ENCODE measurements around the gene KIF2A.

Gene KIF2A

GRCh38 chr5:62327138-62328053, 21.4 kb downstream of the KIF2A start:
- peaks cover 10% of the 10 kb centered on the region for H3K4me1 ChIP-seq (ENCODE audit: control insufficient read depth, insufficient read depth, low read length)
- H3K9ac ChIP-seq (ENCODE audit: low read length) = no peak overlapping the region
- 0 out of 2 replicates have a peak overlapping the region, but pooled peaks have one; percentile 7 for H3K27ac ChIP-seq (ENCODE audit: low read depth, low read length)
- H3K4me3 ChIP-seq (ENCODE audit: low read depth, low read length) = no peak overlapping the region
- H3K9me3 ChIP-seq (ENCODE audit: control insufficient read depth, insufficient read depth, low read depth, low read length) = no peaks in the 10 kb centered on the region
- H3K27me3 ChIP-seq (ENCODE audit: control insufficient read depth, insufficient read depth, low read length) = no peaks in the 10 kb centered on the region
- H3K36me3 ChIP-seq (ENCODE audit: control insufficient read depth, insufficient read depth, low read length) = no peaks in the 10 kb centered on the region; the same call in 1 of the 2 replicates

GRCh38 chr5:62328772-62329491, 22.9 kb downstream of the KIF2A start:
- no peak overlapping the region for H3K9ac ChIP-seq (ENCODE audit: low read length)
- no peaks in the 10 kb centered on the region for H3K27me3 ChIP-seq (ENCODE audit: control insufficient read depth, insufficient read depth, low read length)
- H3K9me3 ChIP-seq (ENCODE audit: control insufficient read depth, insufficient read depth, low read depth, low read length) = no peaks in the 10 kb centered on the region
- H3K36me3 ChIP-seq (ENCODE audit: control insufficient read depth, insufficient read depth, low read length) = peaks cover 3% of the 10 kb centered on the region
- H3K4me1 ChIP-seq (ENCODE audit: control insufficient read depth, insufficient read depth, low read length) = peaks cover 10% of the 10 kb centered on the region
- H3K4me3 ChIP-seq (ENCODE audit: low read depth, low read length) = no peak overlapping the region
- H3K27ac ChIP-seq (ENCODE audit: low read depth, low read length) = no peak overlapping the region

GRCh38 chr5:62330302-62330701, 24.3 kb downstream of the KIF2A start:
- Histone ChIP-seq H3K9me3 (ENCODE audit: control insufficient read depth, insufficient read depth, low read depth, low read length) (no peaks in the 10 kb centered on the region), H3K36me3 (ENCODE audit: control insufficient read depth, insufficient read depth, low read length) (peaks cover 13% of the 10 kb centered on the region), H3K9ac (ENCODE audit: low read length) (no peak overlapping the region), H3K27ac (ENCODE audit: low read depth, low read length) (no peak overlapping the region), H3K4me1 (ENCODE audit: control insufficient read depth, insufficient read depth, low read length) (peaks cover 10% of the 10 kb centered on the region), H3K4me3 (ENCODE audit: low read depth, low read length) (no peak overlapping the region), H3K27me3 (ENCODE audit: control insufficient read depth, insufficient read depth, low read length) (no peaks in the 10 kb centered on the region)

- peaks cover 13% of the 10 kb centered on the region for H3K36me3 ChIP-seq (ENCODE audit: control insufficient read depth, insufficient read depth, low read length)
- no peaks in the 10 kb centered on the region for H3K9me3 ChIP-seq (ENCODE audit: control insufficient read depth, insufficient read depth, low read depth, low read length)
- no peak overlapping the region for H3K9ac ChIP-seq (ENCODE audit: low read length)
- no peak overlapping the region for H3K4me3 ChIP-seq (ENCODE audit: low read depth, low read length)
- peaks cover 2% of the 10 kb centered on the region; the same call in 1 of the 2 replicates for H3K4me1 ChIP-seq (ENCODE audit: control insufficient read depth, insufficient read depth, low read length)
- H3K27ac ChIP-seq (ENCODE audit: low read depth, low read length) = no peak overlapping the region
- no peaks in the 10 kb centered on the region for H3K27me3 ChIP-seq (ENCODE audit: control insufficient read depth, insufficient read depth, low read length)
These were observed 25.9 kb downstream of the KIF2A start for GRCh38 chr5:62331921-62332320.

- no peak overlapping the region for H3K4me3 ChIP-seq (ENCODE audit: low read depth, low read length)
- no peaks in the 10 kb centered on the region for H3K4me1 ChIP-seq (ENCODE audit: control insufficient read depth, insufficient read depth, low read length)
- H3K9ac ChIP-seq (ENCODE audit: low read length) = no peak overlapping the region
- H3K27ac ChIP-seq (ENCODE audit: low read depth, low read length) = no peak overlapping the region
- H3K27me3 ChIP-seq (ENCODE audit: control insufficient read depth, insufficient read depth, low read length) = no peaks in the 10 kb centered on the region
- H3K9me3 ChIP-seq (ENCODE audit: control insufficient read depth, insufficient read depth, low read depth, low read length) = no peaks in the 10 kb centered on the region
- peaks cover 13% of the 10 kb centered on the region for H3K36me3 ChIP-seq (ENCODE audit: control insufficient read depth, insufficient read depth, low read length)
These were observed 27.3 kb downstream of the KIF2A start for GRCh38 chr5:62333250-62333794.

GRCh38 chr5:62334082-62334481, 28.1 kb downstream of the KIF2A start:
- H3K4me1 ChIP-seq (ENCODE audit: control insufficient read depth, insufficient read depth, low read length) = no peaks in the 10 kb centered on the region
- H3K27ac ChIP-seq (ENCODE audit: low read depth, low read length) = no peak overlapping the region
- H3K9ac ChIP-seq (ENCODE audit: low read length) = no peak overlapping the region
- no peaks in the 10 kb centered on the region for H3K9me3 ChIP-seq (ENCODE audit: control insufficient read depth, insufficient read depth, low read depth, low read length)
- peaks cover 13% of the 10 kb centered on the region for H3K36me3 ChIP-seq (ENCODE audit: control insufficient read depth, insufficient read depth, low read length)
- no peaks in the 10 kb centered on the region for H3K27me3 ChIP-seq (ENCODE audit: control insufficient read depth, insufficient read depth, low read length)
- H3K4me3 ChIP-seq (ENCODE audit: low read depth, low read length) = no peak overlapping the region

GRCh38 chr5:62340392-62340791, 34.4 kb downstream of the KIF2A start:
- Histone ChIP-seq H3K27ac (ENCODE audit: low read depth, low read length) (no peak overlapping the region), H3K9ac (ENCODE audit: low read length) (no peak overlapping the region), H3K9me3 (ENCODE audit: control insufficient read depth, insufficient read depth, low read depth, low read length) (no peaks in the 10 kb centered on the region), H3K36me3 (ENCODE audit: control insufficient read depth, insufficient read depth, low read length) (no peaks in the 10 kb centered on the region), H3K27me3 (ENCODE audit: control insufficient read depth, insufficient read depth, low read length) (no peaks in the 10 kb centered on the region), H3K4me1 (ENCODE audit: control insufficient read depth, insufficient read depth, low read length) (no peaks in the 10 kb centered on the region), H3K4me3 (ENCODE audit: low read depth, low read length) (no peak overlapping the region)

GRCh38 chr5:62340979-62341378, 35.0 kb downstream of the KIF2A start:
- H3K9me3 ChIP-seq (ENCODE audit: control insufficient read depth, insufficient read depth, low read depth, low read length) = no peaks in the 10 kb centered on the region
- no peak overlapping the region for H3K27ac ChIP-seq (ENCODE audit: low read depth, low read length)
- H3K36me3 ChIP-seq (ENCODE audit: control insufficient read depth, insufficient read depth, low read length) = no peaks in the 10 kb centered on the region
- H3K4me1 ChIP-seq (ENCODE audit: control insufficient read depth, insufficient read depth, low read length) = no peaks in the 10 kb centered on the region
- H3K4me3 ChIP-seq (ENCODE audit: low read depth, low read length) = no peak overlapping the region
- H3K9ac ChIP-seq (ENCODE audit: low read length) = no peak overlapping the region
- H3K27me3 ChIP-seq (ENCODE audit: control insufficient read depth, insufficient read depth, low read length) = no peaks in the 10 kb centered on the region

- H3K9ac ChIP-seq (ENCODE audit: low read length) = no peak overlapping the region
- no peak overlapping the region for H3K27ac ChIP-seq (ENCODE audit: low read depth, low read length)
- peaks cover 3% of the 10 kb centered on the region; the same call in 1 of the 2 replicates for H3K36me3 ChIP-seq (ENCODE audit: control insufficient read depth, insufficient read depth, low read length)
- no peaks in the 10 kb centered on the region for H3K27me3 ChIP-seq (ENCODE audit: control insufficient read depth, insufficient read depth, low read length)
- H3K9me3 ChIP-seq (ENCODE audit: control insufficient read depth, insufficient read depth, low read depth, low read length) = no peaks in the 10 kb centered on the region
- no peaks in the 10 kb centered on the region for H3K4me1 ChIP-seq (ENCODE audit: control insufficient read depth, insufficient read depth, low read length)
- H3K4me3 ChIP-seq (ENCODE audit: low read depth, low read length) = no peak overlapping the region
These were observed 35.9 kb downstream of the KIF2A start for GRCh38 chr5:62341783-62342475.

- Histone ChIP-seq H3K27me3 (ENCODE audit: control insufficient read depth, insufficient read depth, low read length) (no peaks in the 10 kb centered on the region), H3K9ac (ENCODE audit: low read length) (no peak overlapping the region), H3K36me3 (ENCODE audit: control insufficient read depth, insufficient read depth, low read length) (peaks cover 5% of the 10 kb centered on the region; the same call in 1 of the 2 replicates), H3K4me1 (ENCODE audit: control insufficient read depth, insufficient read depth, low read length) (no peaks in the 10 kb centered on the region), H3K27ac (ENCODE audit: low read depth, low read length) (no peak overlapping the region), H3K9me3 (ENCODE audit: control insufficient read depth, insufficient read depth, low read depth, low read length) (no peaks in the 10 kb centered on the region), H3K4me3 (ENCODE audit: low read depth, low read length) (no peak overlapping the region)
These were observed 36.5 kb downstream of the KIF2A start for GRCh38 chr5:62342476-62342837.
